NK-92 (cell line): ENCODE results near the gene RTN4IP1.
"Not testable (repeated sequence)": the region's sequence is repeated elsewhere in the genome, so short reads cannot be mapped to it uniquely, and the experiment has no call there.

Experiments
- DNase-seq: peaks from one replicate; lab custom pipeline; 2025; ENCODE audit not compliant: unreplicated experiment; lab: John Stamatoyannopoulos, UW

RTN4IP1 gene

DNA sequence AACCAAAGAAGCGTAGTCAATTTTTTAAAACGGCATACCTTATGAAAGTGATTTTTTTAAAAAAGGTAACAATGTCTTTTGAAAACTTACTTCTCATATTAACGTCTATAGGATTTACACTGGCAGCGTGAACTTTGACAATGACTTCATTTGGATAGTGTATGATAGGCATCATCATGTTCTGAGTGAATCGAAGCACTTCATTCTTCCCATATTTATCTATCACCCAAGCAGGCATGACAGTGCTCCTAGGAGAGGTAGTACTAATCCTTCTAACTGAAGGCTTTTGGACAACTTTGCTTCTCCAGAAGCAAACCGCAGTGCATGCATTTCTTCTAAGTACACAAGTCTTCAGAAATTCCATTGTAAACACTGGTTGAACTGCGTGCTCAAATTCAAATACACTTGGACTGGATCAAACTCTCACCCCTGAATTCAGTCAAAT is 618 bp downstream of the RTN4IP1 start:
- DNase-seq = no peak

DNA sequence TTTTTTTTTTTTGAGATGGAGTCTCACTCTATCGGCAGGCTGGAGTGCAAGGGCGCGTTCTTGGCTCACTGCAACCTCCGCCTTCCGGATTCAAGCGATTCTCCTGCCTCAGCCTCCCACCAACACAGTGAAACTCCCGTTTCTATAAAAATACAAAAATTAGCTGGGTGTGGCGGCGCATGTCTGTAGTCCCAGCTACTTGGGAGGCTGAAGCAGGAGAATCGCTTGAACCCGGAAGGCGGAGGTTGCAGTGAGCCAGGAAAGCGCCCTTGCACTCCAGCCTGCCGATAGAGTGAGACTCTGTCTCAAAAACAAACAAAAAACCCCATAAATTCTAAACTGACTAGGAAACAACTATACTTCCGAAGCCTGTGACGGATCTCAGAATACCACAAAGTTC is 1.5 kb downstream of the RTN4IP1 start:
- DNase-seq = not testable (repeated sequence)

DNA sequence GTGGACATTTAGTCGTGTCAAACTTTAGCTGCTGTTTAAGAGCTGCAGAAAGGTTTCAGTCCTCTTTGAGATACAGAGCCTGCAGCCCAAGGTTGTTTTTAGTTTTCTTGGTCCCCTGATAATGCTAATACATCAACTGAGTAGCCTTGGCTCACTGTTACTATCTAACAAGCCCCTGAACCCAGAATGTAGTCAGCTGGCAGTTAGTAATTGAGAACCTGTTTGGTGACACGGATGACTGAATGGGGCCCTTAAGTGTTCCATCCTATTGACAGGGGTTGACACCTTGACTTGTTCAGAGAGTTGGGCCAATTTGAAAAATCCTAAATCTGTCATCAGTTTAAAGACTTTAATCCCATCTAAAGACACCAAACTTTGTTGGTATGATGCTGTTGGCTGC is 2.8 kb downstream of the RTN4IP1 start:
- no peak for DNase-seq

DNA sequence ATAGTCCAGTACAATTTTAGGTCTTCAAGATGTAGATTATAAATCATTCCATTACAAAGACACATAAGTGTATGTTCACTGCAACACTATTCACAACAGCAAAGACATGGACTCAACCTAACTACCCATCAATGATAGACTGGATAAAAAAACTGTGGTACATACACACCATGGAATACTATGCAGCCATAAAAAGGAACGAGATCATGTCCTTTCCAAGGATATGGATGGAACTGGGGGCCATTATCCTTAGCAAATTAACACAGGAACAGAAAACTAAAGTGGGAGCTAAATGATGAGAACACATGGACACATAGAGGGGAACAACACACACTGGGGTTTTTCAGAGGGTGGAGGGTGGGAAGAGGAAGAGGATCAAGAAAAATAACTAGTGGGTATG is 6.3 kb downstream of the RTN4IP1 start:
- DNase-seq = no peak

DNA sequence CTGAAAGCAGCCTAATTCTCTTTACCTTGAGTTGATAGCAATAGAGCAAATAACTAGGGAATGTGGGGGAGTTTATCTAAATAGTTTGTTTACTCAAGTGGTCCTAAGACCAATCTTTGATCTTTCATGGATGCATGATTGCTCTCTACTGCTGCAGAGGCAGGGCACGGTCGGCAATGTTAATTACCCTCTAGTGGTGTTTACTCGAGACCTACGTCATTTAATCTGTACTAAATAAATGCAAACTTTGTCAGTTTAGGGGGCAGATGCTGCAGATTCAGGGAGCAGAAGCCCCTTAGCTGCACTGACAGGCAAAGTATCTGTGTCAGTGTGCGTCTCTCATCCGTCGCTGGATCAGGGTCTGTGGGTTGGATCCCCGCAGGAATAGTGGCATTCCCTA is 6.9 kb downstream of the RTN4IP1 start:
- DNase-seq = no peak

DNA sequence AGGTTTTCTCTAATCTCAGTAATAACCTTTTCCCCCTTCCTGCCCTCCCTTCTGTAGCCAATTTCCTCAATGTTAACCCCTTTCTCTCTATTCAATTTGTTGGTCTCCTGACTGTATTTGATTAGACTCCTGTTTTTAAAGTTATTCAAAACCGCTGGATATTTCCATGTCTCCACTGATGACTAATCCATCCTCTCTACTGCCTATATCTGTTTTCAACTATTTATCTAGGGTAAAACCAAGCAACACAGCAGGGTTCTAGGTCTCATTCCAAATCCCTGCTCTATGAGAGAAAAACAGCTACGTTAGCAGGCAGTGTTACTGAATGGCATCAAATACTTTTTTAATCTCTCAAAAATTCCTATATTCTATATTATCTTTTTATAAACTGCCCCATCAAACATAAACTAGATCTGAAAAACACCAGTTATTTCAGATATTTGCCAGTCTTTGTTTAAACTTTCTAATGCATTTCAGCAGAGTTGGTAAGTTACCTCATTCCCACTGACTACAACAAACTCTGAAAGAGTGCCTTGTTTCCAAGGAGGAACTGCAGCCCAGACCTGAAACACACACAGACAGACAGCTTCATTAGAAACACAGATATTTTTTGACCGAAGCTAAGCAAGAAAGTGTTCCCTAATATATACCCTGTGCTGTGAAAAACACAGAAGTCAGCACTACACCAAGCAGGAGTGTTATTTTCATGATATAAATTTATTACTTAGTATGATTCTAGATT is 8.2 kb downstream of the RTN4IP1 start:
- DNase-seq = no peak

DNA sequence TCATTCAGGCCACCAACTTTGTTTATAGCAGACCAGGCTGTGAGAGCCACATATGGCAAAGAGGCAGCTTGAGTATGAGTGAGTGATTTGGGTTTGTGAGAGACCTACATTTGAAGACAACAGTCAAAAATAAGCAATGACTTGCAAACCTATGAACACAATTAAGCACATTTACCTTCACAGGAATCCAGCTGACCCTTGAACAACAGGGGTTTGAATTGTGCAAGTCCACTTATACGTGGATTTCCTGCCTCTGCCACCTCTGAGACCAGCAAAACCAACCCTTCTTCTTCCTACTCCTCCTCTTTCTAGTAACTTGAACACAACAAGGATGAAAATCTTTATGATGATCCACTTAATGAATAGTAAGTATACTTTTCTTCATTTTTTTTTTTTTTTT is 10.1 kb downstream of the RTN4IP1 start:
- DNase-seq = no peak

DNA sequence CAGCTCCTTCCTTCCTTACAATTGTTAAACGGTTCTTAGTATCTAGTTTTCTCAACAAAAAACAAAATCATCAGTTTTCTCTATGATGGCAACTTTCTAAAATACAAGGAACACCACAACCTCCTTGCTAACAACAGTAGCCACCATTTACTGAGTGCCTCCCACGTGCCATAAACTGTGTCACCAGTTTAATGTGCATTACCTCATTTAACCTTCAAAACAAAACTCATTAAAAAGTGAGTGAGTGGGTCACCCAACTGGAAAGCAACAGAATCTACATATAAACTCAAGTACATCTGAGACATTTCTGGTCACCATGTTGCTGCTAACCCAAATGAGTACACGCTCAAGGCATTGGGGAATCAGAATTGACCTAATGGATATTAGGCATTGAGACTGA is 11.0 kb downstream of the RTN4IP1 start:
- DNase-seq = no peak

DNA sequence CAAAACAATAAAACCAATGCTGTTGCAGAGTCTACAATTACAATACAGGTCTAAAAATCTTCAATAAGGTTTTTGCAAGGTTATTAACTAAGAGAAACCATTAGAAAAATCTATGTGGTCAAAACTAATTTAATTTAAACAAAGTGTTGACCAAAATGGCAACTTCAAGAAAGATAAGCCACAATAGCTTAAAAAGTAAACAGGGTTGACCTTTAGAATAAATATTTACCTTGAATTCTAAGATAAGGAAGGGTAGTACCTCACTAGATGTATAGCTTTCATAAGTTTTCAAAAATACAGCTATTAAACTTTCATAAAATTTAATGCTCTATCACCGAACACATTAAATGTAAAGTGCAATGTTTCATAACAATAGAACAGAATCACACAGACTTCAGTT is 11.4 kb downstream of the RTN4IP1 start:
- no peak for DNase-seq

DNA sequence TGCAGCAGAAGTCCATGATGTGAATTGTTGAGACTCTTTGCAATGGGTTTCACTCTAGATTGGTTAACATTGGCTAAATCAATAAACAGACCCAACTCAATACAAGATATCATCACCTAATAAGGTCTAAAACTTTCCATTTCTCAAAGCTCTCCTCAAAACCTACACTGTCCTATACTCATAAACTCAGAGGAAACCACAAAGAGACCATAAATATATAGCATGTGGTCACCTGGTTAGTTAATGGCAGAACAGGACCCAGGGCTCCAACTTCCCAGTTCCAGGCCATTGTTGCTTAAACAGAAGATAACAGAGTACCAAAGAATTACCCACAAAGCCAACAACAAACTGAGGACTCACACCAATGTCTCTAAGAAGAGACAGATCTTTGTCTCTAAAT is 12.0 kb downstream of the RTN4IP1 start:
- DNase-seq = no peak

DNA sequence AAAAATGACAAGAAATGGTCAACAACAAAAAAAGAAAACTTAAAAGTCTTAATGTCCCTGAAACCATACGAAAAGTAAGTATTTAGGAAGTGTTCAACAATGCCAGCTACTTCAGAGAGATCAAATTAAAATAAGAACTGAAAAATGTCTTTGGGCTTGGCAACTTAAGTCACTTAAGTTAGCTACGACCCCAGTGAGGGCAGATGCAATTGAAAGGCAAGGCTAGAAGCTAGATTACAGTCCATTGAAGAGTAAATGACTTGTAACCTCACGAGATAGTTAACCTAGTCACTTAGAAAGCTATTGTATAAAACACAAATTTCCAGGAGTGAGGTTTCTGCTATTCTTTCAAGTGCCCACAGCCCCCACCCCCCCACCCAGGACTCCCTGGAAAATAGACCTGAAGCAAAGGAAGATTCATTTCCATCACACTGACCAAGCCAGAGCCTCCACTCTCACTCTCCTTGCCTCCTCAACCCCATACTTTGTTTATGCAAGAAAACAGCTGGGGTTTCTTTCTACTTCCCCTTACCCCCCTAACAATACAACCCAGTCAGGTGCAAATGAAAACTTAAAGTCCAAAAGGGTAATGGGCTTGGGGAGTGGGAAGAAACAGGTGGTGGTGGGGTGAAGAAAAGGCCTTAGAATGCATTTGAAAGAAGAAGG is 14.6 kb downstream of the RTN4IP1 start:
- DNase-seq = no peak

DNA sequence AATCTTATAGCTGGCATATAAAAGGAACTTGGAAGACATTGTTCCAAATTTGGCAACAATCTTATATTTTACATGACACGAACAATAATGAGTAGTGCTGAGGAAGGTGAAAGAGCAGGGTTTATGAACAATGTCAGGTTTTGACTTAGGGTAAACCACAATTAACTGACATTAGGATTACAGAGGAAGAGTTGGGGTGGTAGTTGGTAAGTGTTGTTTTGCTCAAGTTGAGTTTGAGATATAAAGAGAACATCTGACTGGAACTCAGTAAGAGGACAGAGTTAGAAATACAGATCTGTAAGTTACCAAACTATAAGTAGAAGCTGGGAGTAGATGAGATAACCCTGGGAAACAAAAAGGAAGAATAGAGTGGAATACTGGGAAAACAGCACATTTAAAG is 15.1 kb downstream of the RTN4IP1 start:
- DNase-seq = no peak

DNA sequence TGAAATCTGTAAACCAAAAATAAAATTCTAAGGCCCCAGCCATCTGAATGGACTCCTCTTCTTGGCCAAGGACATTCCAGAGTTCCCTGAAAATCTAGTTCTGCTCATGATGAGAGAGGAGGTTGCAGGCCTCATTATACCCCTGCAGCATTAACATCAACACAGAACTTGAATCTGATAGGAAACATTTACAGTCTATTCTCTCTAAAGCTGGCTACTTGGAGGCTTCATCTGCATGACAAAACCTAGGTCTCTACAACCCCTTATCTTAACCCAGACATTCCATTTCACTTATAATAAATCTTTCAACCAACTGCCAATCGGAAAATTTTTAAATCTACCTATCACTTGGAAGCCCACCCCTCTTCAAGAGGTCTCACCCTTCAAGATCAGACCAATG is 15.7 kb downstream of the RTN4IP1 start:
- DNase-seq = no peak

DNA sequence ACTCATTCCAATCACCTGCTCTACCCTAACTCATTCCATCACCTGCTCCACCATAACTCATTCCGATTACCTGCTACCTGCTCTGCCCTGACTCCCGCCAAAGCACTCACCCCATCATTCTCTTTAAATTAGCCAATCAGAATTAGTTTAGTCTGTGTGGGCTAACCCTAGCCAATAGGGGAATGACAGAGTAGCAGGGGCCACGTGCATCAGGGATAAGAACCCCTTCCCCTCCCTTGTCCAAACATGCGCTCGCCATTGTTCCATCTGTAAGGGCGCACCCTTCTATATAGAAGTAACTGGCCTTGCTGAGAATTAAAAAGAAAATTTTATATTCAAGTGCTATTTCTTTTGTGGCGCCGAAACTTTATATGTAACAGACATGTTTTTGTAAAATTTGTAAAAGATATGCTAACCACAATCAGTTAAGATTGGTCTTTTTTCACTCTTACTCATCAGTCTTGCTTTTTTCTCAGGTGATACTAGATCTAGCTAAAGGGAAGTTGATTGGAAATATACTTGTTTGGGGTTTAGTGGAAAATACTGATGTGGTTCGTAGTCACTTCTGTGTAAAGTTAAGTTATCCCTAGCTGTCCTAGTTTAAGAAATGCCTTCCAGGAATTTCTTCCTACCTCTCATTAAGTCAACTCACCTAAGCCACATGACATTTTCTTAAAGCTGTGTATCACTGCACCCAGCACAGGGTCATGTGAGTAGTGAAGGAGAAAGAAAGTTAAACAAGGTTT is 16.5 kb downstream of the RTN4IP1 start:
- no peak for DNase-seq

DNA sequence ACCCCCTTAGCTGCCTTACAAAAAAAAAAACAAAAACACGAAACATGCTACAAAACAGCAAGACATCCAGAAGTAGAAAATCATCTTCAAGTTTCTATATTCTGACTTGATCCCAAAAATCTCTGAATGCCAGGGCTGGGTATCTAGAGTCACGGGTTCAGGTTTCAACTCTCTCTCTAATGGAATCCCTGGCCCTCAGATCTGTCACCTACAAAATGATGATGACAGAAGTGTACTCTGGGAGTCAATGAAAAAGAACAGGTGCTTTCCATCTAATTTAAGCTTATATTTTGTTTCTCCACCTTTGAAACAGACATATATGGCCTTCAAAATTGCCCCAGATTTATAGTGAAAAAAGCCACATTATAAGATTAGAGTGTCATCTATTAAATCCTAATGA is 18.3 kb downstream of the RTN4IP1 start:
- DNase-seq = no peak

DNA sequence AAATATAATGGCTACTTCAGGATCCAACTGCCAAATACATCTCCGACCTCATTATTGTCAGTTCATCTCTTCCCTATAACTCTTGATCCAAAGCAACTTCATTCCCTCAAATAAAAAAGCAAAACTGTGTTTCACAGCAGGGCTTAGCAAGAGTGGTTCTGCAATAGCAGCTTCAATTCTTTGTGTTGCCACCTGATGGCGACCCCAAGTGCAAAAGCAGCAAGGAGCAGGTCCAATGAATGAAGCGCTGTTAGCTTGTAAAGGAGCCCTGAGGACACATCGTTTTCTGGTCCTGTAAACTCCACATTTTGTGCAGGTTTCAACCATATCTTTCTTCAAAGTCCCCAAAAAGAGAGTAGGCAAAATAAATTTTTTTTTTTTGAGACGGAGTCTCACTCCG is 19.6 kb downstream of the RTN4IP1 start:
- DNase-seq = no peak

DNA sequence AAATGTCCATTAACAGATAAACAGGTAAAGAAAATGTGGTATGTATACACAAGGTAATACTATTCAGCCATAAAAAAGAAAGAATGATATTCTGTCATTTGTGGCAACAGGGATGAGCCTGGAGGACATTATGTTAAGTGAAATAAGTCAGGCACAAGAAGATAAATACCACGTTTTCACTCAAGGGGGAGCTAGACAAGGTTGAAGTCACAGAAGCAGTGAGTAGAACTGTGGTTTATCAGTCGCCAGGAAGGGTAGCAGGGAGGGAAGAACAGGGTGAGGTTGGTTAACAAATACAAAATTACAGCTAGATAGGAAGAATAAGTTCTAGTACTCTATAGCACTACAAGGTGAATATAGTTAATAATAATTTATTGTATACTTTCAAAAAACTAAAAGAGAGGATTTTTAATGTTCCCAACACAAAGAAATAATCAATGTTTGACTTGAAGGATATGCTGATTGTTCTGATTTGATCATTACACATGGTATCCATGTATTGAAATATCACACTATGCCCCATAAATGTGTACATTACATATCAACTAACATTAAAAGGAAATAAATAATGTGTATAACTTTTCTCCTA is 21.1 kb downstream of the RTN4IP1 start:
- no peak for DNase-seq

DNA sequence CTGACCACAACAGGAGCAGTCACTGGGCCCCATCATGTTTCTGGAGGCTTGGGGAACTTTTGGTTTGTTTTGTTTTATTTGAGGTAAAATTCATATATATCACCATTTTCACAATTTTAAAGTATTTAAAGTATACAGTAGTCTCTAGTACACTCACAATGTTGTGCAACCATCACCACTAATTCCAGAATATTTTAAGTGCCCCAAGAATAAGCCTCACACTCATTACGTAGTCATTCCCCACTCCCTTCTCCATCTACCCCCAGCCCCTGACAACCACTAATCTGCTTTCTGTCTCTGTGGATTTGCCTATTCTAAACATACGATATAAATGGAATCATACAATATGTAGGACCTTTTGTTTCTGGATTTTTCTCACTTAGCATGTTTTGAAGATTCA is 29.0 kb downstream of the RTN4IP1 start:
- DNase-seq = no peak

DNA sequence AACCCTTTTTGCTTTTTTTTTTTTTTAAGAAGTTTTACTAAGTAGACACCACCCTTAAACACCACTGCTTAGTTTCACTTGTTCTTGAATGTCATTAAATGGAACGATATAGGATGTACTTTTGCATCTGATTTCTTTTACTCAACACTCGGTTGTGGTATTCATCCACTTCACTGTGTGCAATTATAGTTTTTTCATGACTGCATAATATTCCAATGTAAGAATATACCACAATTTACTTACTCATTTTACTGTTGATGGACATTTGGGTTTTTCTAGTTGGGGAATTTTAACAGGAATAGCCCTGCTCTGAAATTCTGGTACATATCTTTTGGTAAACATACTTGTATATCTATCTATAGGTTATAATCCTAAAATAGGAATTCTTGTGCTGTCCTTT is 29.9 kb downstream of the RTN4IP1 start:
- DNase-seq = no peak

DNA sequence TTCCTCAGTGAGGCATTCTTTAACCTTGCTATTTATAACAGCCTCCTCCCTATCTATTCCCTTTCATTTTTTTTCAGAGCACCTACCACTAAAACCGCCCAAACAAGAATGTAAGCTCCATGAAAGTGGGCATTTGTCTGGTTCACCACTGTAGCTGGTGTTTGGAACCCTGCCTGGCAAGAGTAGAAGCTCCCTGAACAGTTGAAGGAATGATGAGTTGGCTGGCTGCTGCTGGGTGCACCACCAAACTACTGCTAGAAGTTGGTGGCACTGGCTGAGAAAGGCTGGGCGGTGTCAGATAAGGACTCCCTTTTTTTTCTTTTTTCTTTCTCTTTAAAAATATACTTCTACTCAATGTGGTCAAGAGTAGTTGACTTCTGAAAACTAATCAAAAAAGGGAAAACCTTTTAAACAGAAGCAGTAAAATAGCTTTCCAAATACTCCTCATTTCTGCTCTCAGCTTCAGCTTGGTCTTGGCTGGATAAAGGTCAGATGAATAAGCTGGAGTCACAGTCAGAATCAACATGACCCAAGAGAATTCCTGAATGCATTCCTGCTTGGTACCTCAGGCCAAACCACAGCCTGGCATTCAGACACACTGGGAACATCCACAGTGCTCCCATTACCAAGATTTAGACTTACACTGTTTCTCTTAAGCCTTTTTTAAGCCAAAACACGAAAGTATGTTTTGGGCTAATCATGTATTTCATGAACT is 38.0 kb downstream of the RTN4IP1 start:
- no peak for DNase-seq

DNA sequence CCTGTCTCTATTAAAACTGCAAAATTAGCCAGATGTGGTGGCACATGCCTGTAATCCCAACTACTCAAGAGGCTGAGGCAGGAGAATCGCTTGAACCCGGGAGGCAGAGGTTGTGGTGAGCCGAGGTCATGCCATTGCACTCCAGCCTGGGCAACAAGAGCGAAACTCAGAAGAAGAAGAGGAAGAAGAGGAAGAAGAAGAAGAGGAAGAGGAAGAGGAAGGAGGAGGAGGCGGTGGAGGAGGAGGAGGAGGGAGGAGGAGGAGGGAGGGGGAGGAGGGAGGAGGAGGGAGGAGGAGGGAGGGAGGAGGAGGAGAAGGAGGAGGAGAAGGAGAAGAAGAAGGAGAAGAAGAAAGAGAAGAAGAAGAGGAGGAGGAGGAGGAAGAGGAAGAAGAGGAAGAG is 40.4 kb downstream of the RTN4IP1 start:
- not testable (repeated sequence) for DNase-seq
